IPS-18c (cell line): ENCODE measurements around the gene PLA2G12B.
"Not testable (repeated sequence)": the region's sequence is repeated elsewhere in the genome, so short reads cannot be mapped to it uniquely, and the experiment has no call there.

Experiments used
- H3K4me3 ChIP-seq: 2 replicates; pipeline ENCODE4 v1.7.0; 2013; ENCODE audit warnings: low read depth, mild to moderate bottlenecking, low read length, moderate library complexity; ENCODE audit not compliant: insufficient read depth
- H3K9me3 ChIP-seq: one replicate; pipeline ENCODE4 v1.6.1; 2013; ENCODE audit warnings: mild to moderate bottlenecking, low read length, moderate library complexity; ENCODE audit not compliant: control insufficient read depth, insufficient read depth

PLA2G12B gene

DNA sequence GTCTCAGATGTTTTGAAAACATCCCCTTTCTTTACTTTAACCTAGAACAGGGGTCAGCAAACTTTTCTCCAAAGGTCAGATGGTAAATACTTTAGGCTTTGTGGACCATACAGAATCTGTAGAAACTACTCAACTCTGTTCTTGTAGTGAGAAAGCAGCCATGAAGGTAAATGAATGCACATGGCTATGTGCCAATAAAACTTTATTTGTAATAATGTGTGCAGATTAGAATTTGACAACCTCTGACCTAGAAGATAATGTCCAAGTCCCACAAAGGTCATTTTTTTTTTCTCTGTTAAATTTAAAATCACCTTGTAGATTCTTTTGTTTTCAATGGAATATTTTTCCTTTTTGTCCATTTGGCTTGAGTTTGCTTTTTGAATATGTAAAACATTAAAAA is 43.9 kb downstream of the PLA2G12B start:
- H3K4me3 ChIP-seq: no peak overlapping the region

DNA sequence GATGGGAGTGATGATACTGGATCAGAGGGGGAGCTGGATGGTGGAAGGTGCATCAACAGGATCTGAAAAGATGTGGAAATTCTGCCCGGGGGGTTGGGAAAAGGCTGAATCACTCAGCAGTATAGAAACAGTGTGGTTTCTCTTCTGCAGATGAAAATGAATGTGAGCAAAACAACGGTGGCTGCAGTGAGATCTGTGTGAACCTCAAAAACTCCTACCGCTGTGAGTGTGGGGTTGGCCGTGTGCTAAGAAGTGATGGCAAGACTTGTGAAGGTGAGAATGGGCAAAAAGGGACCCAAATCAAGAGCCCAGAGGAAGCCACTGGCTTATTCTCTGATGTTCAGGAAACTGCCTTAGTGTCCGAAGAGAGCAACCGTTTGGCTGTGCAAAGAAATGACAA is 48.2 kb downstream of the PLA2G12B start:
- no peaks in the 10 kb centered on the region for H3K9me3 ChIP-seq

More for the DNA sequence above, 43.9 kb downstream of the PLA2G12B start:
- H3K9me3 ChIP-seq: no peaks in the 10 kb centered on the region

DNA sequence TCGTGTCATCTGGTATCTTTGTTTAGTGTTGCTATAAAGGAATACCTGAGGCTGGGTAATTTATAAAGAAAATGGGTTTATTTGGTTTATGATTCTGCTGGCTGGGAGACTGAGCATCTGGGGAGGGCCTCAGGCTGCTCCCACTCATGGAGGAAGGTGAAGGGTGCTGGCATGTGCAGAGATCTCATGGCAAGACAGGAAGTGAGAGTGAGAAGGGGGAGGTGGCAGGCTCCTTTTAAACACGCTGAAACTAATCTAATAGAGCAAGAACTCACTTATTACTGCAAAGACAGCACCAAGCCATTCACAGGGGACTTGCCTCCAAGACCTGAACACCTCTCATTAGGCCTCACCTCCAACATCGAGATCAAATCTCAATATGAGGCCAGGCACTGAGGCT is 49.8 kb downstream of the PLA2G12B start:
- H3K4me3 ChIP-seq: no peak overlapping the region

More for the DNA sequence above, 48.2 kb downstream of the PLA2G12B start:
- H3K4me3 ChIP-seq: no peak overlapping the region

DNA sequence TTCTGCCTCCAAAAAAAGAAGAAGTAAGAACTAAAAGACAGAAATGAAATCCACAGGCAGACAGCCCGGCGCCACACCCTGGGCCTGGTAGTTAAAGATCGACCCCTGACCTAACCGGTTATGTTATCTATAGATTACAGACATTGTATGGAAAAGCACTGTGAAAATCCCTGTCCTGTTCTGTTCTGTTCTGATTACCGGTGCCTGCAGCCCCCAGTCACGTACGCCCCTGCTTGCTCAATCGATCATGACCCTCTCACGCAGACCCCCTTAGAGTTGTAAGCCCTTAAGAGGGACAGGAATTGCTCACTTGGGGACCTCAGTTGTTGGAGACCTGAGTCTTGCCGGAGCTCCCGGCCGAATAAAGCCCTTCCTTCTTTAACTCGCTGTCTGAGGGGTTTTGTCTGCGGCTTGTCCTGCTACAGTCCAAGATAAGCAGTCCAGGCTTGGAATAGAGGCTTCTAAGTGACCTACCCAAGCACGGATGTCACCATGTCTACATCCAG is 50.6 kb downstream of the PLA2G12B start:
- not testable (repeated sequence) for H3K4me3 ChIP-seq, H3K9me3 ChIP-seq

More for the DNA sequence above, 49.8 kb downstream of the PLA2G12B start:
- H3K9me3 ChIP-seq: no peaks in the 10 kb centered on the region

DNA sequence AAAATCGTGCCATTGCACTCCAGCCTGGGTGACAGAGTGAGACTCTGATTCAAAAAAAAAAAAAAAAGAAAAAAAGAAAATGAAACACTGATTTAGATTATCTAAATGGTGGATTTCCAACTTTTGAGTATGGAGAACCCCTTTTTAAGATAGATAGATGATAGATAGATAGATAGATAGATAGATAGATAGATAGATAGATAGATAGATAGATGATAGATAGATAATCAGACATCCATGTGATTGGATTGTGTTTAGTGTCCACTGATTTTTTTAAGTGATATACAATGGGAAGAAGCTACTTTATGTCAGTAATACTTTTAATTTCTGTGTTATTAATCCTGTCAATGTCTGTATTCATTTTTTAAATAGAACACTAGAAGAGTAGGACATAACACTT is 55.1 kb downstream of the PLA2G12B start:
- H3K4me3 ChIP-seq: no peak overlapping the region
- no peaks in the 10 kb centered on the region for H3K9me3 ChIP-seq

DNA sequence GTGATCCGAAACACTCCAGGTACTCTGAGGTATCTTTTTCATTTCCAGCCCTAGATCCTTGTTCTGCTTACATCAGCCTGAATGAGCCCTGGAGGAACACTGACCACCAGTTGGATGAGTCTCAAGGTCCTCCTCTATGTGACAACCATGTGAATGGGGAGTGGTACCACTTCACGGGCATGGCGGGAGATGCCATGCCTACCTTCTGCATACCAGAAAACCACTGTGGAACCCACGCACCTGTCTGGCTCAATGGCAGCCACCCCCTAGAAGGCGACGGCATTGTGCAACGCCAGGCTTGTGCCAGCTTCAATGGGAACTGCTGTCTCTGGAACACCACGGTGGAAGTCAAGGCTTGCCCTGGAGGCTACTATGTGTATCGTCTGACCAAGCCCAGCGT is 56.0 kb downstream of the PLA2G12B start:
- Histone ChIP-seq H3K9me3 (no peaks in the 10 kb centered on the region), H3K4me3 (no peak overlapping the region)

DNA sequence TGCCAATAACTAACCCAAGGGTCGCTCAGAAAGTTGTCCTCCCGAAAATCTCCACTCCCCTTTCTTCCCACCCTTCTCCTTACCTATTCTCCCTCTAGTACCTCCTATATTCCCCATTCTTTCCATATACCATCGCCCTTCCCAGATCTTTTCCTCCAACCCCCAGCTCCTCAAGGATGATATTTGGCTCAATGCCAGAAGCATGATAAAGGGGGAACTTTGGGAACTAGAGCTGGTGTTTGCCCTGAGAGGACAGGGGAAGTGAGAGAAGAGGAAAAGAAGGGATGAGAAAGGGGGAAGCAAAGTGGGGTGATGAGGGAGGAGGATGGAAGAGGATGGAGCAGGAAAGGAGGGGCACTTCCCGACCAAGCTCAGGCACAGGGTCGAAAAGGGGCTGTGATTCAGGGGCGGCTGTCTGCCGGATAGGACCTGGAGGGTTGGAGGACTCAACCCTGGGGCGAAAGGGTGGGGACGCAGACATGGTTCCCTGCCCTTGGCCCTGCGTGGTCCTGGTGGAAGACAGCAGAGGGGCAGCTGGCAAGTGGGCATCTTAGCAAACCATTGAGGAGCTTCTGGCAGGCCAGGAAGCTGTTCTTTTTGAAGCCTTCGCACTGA is 59.3 kb downstream of the PLA2G12B start:
- Histone ChIP-seq H3K9me3 (no peaks in the 10 kb centered on the region), H3K4me3 (no peak overlapping the region)

DNA sequence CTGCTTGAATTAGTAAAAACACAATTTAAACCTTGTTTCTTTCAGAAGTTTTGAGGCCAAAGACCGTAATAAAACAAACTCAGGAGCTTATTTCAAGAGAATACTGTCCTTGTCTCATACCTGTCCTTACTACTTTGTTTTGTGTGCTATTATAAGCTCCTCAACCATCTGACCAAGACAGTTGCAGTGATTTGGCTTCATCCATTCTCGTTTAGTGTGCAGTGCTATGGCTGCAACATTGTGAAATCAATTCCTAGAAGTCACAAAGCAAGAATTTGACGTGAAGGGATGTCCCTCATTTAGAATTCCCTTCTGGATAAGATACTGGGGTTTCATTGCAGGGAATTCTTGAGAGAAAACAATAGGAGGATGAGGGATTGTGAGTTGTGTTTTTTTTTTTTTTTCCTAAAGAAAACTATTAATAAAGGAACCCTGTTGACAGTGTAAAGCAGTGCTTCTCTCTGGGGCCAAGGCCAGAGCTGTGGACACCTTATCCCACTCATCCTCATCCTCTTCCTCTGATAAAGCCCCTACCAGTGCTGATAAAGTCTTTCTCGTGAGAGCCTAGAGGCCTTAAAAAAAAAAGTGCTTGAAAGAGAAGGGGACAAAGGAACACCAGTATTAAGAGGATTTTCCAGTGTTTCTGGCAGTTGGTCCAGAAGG is 61.3 kb downstream of the PLA2G12B start, which contains the start of gene OIT3:
Gene OIT3 (plus strand): TSS at position 604 of the 663 bp plus-strand sequence. CDS start 60 bp downstream, outside the sequence.
- Histone ChIP-seq H3K9me3 (no peaks in the 10 kb centered on the region), H3K4me3 (no peak within 1 kb of the TSS)

DNA sequence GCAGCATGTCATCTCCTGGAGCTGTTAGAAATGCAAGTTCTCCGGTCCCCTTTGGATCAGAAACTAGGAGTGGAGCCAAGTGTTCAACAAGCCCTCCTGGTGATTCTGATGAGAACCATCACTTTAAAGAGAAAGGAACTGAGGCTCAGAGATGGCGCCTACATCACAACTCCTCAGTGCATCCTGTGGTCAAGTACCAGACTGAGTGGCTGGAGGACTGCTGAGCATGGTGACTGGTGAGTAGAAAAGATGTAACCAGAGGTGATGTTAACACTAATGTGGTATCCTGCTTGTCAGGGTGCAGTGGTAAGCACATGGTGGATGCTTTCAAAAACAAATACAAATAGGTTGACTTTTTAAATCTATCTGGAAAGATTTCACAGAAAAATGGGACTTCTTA is 64.5 kb downstream of the PLA2G12B start:
- Histone ChIP-seq H3K4me3 (no peak overlapping the region), H3K9me3 (no peaks in the 10 kb centered on the region)

DNA sequence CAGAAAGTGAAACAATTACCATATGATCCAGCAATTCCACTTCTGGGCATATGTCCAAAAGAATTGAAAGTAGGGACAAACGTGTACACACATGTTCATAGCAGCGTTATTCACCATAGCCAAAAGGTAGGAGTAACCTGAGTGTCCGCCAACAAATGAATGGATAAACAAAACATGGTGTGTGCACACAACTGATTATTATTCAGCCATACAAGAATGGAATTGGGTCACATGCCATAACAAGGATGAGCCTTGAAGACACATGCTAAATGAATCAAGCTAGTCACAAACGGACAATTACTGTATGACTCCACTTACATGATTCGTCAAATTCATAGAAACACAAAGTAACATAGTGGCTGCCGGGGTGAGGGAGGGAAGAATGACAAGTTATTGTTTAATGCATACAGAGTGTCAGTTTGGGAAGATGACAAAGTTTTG is 65.2 kb downstream of the PLA2G12B start:
- H3K4me3 ChIP-seq: no peak overlapping the region
- no peaks in the 10 kb centered on the region for H3K9me3 ChIP-seq

DNA sequence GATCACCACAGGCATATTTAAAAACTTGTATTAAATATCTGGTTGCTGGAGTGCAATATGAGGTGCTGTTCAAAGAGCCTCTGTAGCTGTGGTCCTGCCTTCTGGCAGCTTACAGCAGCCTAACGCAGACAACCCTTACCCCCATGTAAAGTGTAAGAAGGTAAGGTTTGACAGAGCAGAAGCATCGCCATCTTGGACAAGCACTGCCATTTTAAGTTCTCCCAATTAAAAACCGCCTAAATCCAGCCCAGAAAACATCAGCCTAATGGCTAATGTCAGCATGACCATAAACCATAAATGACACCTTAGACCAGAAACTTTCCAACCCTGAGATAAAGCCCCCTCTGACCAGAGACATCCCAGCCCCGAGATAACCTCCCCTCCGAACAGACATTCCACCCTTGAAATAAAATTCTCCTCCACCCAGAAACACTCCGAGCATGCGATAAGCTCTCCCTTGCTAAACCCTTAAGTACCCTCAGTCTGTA is 66.4 kb downstream of the PLA2G12B start:
- H3K4me3 ChIP-seq: no peak overlapping the region

DNA sequence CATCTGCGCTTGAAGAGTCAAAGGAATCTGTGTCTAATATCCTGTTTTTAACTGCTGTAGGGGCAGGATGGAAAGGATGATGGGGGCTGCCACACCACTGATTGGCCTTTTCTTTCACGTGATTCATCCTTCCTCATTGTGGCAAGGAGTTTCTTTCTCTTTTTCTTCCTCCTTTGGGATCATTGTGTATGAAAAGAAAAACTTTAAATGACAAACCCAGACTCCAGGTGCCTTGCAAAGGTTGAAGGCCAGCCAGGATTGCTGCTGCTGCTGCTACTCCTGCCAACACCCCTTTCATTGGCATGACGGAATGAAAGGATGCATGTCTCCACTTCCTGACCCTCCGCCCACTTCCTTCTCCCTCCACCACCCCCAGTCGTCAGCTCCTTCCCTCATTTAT is 67.6 kb downstream of the PLA2G12B start:
- Histone ChIP-seq H3K9me3 (no peaks in the 10 kb centered on the region), H3K4me3 (no peak overlapping the region)

More for the DNA sequence above, 66.4 kb downstream of the PLA2G12B start:
- H3K9me3 ChIP-seq: no peaks in the 10 kb centered on the region

DNA sequence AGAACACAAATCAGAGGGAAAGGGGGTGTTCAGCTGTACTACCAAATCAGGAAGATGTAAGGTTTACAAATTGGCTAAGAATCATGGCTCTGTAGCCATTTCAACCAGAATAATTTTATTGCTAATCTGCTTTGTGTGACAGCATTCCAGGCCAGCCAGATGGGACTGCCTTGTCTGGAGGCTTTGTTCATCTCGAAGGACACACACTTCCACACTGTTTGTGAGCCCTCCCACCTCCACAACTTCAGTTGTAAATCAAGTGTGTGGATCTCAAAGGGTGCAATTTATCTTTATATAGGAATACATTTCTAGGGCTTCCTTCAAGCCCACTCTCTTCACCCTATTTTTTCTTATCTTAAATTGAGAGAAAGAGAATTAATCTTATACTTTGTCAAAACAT is 68.0 kb downstream of the PLA2G12B start:
- H3K9me3 ChIP-seq: no peaks in the 10 kb centered on the region
- H3K4me3 ChIP-seq: no peak overlapping the region

DNA sequence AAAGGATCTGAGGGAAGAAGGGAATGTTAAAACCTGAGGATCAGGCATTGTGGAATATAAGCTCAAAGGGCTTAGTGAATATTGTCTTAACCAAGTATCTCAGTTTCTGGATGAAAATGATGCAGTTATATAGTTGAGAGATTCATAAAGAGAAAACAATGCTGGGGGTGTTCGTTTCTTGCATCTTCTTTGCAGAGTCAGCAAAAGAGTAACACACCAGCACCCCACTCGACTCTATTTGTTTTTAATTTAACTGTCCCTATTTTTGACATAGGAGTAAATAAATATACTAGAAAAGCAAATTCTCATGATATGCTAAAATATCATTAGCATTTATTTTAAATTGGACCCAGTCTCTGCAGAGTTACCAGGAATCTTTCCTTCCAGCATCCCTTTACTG is 68.7 kb downstream of the PLA2G12B start:
- H3K9me3 ChIP-seq: no peaks in the 10 kb centered on the region

More for the DNA sequence above, 68.7 kb downstream of the PLA2G12B start:
- no peak overlapping the region for H3K4me3 ChIP-seq
